GM19351 (cell line): ENCODE measurements around the gene TNS1.

Experiments used
- ATAC-seq: cut with Tn5 transposase; IDR thresholded peaks from one replicate; pipeline ENCODE4 v1.9.1; 2021; ENCODE audit warnings: mild to moderate bottlenecking, moderate library complexity; ENCODE audit not compliant: unreplicated experiment

Gene TNS1

GRCh38 chr2:217919204-217919603 lies 83.6 kb downstream of the TNS1 start:
- no peak for ATAC-seq

GRCh38 chr2:217918308-217919024 lies 84.3 kb downstream of the TNS1 start:
- ATAC-seq = no peak

DNA sequence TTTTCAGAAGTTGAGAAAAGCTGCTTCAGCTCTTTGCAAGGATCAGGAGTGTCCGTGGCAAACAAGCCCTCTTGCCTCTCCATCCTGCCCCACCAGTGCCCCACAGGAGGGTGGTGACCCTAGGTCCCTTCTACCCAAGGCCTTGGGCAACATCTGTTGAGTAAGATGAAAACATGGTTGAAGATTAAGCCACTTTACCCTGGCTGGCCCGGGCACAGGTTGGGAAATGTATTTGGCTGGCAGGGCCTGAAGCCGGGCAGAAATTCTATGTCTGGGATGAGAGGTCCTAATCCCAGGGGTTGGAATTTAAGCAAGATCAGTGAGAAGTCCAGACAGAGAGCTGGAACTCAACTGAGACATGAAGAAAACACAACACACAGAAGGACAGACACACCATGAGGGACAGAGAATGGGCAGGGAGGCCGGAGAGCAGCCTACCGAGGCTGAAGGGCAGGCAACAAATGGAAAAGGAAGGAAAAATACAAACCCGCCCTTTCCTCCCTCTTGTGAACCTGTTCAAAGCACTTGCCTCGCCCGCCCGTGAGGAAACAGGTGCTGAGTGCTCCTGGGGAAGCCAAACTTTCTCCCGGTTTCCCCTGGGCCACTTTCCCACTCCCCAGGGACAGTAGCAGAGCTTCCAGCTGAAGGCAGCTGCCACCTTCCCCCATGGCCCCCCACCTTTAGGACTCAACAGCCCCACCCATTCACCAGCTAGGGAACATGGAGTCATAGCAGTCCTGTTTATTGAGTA lies 86.1 kb downstream of the TNS1 start:
- ATAC-seq = no peak

- no peak for ATAC-seq
Observed at GRCh38 chr2:217915706-217916105, 87.1 kb downstream of the TNS1 start.

DNA sequence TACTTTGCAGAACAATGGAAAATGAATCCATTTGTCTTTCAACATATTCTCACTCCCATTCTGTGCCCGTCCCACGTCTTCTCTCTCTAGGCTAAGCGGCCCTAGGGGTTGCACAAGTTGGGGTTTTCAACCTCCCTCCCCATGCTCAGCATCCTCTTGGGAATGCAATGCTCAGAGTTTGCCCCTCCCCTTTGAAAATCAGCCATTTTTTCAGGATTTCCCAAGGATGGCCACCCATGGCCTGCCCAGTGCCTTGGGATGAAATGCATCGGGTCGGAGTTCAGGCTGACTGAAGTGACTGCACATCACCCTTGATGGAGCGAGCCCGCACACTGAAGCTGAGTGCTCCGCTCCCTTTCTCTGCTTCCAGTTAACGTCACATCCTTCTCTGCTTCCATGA lies 87.9 kb downstream of the TNS1 start:
- ATAC-seq = no peak

- ATAC-seq = no peak
Observed at GRCh38 chr2:217914078-217914477, 88.7 kb downstream of the TNS1 start.

DNA sequence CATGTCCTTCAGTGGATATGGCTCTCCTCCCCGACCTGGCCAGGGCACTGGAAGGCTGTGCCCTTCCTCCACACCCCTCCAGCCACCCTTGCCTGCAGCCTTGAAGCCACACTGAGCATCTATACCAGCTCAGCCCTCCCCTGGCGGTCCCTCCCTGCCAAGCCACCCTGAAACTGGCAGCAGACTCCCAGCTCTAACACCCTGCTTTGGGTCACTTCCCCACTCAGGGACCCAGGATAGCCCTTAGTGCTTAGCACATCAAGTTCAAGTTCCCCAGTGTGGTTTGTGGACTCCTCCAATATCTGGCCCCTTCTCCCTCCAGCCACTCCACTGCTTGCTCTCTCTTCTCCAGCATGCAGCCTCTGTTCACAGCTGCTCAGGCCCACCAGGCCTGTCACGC lies 89.4 kb downstream of the TNS1 start:
- ATAC-seq = no peak

GRCh38 chr2:217912098-217913024 lies 90.4 kb downstream of the TNS1 start:
- ATAC-seq = no peak

DNA sequence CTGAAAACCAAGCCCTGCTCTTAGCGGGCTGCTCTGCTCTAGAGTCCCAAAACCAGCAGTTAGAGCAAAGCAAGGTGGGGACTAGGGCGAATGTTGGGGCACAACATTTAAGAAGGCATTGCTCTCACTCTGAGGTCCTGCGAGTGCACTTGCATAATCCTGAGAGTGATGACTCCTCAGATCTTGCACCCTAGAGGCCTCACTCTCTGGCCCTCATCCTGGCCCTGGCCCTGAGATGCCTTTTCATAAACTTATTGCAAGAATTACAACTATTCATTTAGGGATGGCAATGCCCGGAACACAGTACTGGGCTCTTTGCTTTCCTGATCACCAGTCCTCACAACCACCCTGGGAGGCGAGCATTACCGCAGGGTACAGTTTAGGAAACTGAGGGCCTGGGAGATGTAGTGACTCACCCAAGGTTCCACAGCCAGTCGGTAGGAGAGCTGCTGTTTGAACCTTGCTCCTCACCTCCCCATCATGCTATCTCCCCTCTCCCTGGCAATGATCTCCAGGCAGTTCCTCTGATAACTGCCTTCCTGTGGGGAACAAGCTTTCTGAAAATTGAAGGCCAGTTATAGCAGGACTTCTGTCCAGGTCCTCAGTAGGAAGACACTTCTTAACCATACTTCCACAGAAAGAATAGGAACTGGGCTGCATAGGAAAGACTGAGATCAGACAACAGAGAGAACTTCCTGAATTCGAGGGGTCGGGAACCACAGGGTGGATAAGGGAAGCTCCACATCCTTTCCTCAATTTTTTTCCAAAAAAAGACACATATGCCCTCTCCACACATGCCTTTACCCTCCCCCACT lies 91.3 kb downstream of the TNS1 start:
- no peak for ATAC-seq

DNA sequence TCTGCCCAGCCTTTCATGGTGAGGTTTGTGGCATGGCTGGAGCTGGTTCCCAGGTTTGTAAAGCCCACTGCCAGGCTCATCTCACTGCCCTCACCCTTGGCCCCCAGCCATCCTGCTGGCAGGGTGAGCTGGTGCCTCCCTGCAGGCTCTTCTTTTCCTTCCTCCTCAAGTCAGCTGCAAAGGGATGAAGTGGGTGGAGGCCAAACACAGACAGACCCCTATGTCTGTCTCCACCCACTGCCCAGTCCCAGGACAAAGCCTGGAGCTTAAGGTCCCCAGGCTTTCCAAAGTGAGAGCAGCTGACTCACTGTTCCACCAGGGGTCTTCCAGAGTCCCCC lies 92.0 kb downstream of the TNS1 start:
- ATAC-seq = no peak

GRCh38 chr2:217909156-217909820 lies 93.5 kb downstream of the TNS1 start:
- no peak for ATAC-seq

DNA sequence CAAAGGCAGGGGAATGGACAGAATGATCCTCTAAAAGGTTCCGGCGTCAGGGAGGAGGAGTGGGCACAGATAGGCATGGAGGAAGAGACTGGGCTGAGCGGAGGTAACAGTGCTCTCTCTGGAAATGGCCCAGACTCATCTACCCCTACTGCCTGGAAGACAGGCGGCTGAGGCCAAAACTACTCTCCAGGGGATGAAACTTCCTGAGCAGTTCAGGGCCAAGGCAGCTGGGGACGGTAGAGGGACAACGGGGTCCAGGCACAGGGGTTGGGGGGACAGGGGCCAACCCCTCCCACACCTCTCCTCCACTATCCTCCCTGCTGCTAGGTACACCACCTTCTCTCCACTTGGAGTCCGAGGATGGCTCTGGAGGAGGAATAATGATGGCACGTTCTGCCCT lies 94.3 kb downstream of the TNS1 start:
- ATAC-seq = no peak

GRCh38 chr2:217907266-217907665 lies 95.5 kb downstream of the TNS1 start:
- ATAC-seq = no peak

GRCh38 chr2:217906798-217907197 lies 96.0 kb downstream of the TNS1 start:
- no peak for ATAC-seq

- ATAC-seq = no peak
Observed at GRCh38 chr2:217905896-217906295, 96.9 kb downstream of the TNS1 start.

DNA sequence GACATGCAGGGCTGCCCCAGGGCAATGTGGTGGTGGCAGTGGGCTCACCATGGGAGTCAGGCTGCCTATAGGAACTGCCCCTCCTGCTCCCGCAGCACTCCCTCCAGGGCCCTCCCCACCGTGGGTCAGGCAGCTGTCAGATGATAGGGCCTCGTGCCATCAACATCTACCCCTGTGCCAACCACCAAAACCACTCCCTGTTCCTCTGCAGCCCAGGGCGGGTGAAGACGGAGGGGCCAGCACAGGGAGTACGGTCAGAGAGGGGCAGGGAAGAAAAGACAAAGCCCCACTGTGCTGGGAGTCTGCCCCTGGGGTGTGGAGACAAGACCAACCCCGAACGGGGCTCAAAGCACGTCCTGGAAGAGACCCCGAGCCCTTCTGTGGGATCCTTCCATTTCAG lies 97.4 kb downstream of the TNS1 start:
- no peak for ATAC-seq

DNA sequence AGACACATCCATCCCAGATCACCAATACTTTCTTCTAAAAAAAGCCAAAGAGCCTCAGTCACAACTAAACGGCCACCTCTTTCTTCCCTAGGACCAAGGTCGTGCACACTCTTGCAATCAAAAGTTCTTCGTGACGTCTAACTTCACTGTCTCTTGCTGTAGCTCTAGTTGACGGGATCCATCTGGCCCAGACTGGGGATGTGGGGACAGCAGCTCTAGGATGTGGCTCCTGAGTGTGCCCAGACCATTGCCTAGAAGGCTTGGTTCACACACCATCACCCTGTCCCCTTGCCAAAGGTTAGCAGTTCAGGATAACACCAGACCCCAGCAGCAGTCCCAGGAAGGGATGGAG lies 98.2 kb downstream of the TNS1 start:
- no peak for ATAC-seq

DNA sequence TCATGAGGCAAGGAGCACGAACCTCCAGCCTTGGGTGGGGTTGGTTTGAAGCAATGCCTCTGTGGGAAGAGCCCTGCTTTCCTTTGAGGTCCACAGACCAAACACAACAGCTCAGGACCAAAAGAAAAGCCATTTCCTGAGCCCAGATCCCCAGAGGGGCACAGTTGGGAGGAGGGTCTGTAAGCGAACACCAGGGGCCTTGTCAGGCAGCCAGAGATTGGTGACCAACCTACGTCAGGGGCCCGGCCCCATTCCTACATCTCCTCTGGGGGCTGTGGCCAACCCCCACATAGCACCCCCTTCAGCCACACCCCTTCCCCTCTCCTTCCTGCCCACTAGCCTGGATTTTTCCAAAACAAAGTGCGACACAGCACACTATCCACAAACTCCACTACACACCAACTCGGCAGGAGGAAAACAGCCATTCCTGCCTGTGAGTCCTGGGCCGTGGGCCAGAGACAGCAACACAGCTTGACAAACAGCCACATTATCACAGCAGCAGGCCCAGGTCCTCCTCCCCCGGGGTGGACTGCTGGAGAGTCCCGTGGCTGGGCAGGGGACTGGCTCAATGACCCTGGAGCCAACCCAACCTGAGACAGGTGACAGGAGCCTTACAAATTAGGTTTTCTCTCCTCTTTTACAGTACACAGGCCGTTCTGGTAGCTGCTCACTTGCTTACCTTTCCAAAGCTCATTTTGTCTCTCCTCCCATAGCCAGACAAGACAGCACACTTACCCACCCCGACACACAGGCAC lies 98.8 kb downstream of the TNS1 start:
- no peak for ATAC-seq

DNA sequence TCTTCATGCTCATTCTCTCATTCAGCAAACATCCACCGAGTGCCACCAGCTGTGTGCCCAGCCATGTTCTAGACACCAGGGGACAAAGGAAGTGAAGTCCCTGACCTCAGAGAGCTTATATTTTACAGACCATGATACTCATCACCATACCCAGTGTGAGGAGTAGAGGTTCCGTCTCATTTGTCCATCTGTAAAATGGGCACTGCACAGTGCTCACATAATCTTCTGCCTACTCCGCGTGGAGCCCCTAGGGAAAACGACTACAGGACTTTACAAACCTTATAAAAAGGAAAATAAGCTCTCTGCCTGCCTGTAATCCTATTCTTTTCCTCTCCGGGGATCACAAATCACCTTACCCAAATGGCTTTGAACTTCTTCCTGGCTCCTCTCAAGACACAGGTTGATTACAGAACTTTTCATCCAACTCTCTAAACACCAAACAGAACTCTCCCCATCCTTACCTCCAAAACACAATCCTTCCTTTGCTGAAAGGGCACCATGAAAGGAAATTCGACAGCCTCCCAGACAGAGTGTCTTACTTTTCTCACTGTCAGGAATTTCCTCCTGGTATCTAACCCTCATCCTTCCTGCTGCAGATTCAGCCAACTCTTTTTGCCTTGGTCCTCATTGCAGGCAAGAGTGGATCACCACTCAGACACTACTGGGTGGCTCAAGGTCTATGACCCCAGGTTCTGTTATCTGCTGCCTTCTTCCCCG lies 99.5 kb downstream of the TNS1 start:
- no peak for ATAC-seq
